Embryonic facial prominence (tissue), 1 donor: ENCODE data around the gene KRTAP4-8.
"Not testable (repeated sequence)": the region's sequence is repeated elsewhere in the genome, so short reads cannot be mapped to it uniquely, and the experiment has no call there.

Experiments
- DNase-seq: peaks from one replicate; pipeline ENCODE4 v3.0.0-alpha.2; 2016; ENCODE audit errors: extremely low spot score

The KRTAP4-8 gene

DNA sequence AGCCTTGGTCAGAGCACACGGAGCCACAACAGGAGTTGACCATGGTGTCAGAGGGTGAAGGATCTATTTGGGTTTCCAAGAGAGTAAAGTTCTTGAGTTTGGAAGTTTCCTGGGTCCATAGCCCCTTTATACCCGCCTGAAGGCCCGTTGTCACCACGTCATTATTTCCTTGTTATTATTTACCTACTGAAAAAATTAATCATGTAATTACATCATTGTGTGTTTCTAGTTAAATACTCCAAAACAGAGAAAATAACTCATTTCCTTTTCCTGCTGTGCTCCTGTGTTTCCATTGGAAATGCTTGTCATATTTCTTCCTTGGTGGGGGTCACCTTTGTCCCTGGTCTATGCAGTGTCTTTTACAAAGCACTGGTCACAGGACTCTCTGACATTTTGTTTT lies at the start of gene KRTAP4-8:
Gene KRTAP4-8, minus strand, starts transcription at position 101 of the 400 bp plus-strand sequence. Its CDS starts 58 bp downstream, at position 43.
- no peak for DNase-seq

DNA sequence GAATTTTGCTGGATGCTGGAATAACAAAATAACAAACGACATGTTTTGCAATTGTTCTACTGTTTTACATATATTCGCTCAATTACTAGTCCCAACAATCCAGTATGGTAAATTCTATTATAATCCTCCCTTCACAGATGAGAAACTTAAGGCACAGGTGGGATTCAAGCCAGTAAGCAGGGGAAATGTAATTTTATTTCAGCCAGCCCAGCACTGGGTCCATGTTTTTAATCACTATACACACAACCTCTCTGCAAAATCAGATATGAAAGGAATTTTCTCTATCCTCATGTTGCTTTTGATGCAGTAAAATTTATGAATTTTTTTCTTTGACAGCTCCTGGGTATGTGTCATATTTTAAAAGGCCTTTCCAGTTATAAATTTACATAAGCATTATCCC lies 47.3 kb upstream of the KRTAP4-8 start:
- no peak for DNase-seq

DNA sequence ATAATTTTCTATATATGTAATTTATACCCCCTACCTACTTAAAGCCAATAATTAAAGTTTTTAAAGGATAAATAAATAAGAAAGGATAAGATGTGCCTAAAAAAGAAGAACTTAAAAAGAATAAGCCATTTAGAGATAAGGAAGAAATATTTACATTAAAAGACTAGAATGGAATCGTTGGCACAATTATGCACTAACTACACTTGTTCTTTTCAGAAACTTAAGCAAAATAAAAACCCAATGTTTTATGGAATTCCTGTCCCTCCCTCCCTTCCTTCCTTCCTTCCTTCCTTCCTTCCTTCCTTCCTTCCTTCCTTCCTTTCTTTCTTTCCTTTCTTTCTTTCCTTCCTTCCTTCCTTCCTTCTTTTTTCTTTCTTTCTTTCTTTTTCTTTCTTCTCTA lies 46.9 kb upstream of the KRTAP4-8 start:
- DNase-seq, result no peak

DNA sequence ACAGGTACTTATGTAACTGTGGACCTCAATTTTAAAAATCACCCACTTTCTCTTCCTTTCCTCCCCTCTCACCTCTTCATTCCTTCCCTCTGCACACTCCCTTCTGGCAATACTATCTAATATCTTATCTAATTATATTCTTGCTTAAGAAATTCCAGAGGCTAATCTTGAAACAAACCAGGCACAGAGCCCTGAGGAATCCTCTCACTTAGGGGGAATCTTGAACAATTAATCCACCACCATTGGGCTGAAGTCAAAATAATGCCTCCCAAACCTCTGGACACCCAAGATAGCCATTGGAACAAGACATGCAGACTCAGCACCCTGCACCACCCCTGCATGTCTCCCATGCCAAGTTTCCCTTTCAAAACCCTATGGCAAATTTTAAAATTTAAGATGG lies 43.4 kb upstream of the KRTAP4-8 start:
- DNase-seq, result no peak

DNA sequence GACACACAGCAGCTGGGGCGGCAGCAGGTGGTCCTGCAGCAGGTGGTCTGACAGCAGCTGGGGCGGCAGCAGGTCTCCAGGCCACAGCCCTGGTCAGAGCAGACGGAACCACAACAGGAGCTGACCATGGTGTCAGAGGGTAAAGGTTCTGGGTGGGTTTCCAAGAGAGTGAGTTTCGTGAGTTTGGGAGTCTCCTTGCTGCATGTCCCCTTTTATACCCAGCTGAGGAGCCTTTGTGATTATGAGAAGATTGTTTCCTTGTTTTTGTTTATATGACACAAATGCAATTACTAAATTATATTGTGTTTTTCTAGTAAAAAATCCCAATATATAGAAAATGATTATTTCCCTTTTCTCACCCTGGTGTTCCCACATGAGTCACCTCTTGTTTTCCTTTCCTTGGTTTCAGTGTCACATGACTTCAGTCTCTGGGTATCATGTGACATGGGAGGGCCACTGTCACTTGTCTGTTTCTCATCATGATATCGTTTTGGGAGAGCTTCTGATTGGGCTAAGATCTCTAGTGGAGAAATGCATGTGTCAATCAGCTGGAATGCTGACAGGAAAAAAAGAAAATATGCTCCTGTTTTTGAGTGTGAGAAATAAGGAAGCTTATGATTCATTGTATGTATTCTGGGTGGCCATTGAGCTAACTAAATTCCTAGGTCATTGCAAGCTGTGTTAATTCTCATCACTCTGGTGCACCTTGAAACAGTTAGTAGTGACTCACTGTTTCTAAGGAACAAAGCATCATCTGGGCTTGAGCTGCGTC lies 42.6 kb upstream of the KRTAP4-8 start, which contains the start of gene KRTAP4-6:
Gene KRTAP4-6, minus strand, starts transcription at position 185 of the 772 bp plus-strand sequence. Its CDS starts 57 bp downstream, at position 128.
- no peak for DNase-seq

DNA sequence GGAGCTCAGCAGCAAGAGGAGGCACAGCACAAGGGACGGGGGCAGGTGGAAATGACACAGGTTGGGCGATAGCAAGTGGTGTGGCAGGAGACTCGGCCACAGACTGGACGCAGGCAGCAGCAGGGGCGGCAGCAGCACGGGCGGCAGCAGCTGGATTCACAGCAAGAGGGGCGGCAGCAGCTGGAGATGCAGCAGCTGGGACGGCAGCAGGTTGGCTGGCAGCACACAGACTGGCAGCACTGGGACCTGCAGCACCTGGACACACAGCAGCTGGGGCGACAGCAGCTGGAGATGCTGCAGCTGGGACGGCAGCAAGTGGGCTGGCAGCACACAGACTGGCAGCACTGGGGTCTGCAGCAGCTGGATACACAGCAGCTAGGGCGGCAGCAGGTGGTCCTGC lies 41.9 kb upstream of the KRTAP4-8 start:
- not testable (repeated sequence) for DNase-seq

DNA sequence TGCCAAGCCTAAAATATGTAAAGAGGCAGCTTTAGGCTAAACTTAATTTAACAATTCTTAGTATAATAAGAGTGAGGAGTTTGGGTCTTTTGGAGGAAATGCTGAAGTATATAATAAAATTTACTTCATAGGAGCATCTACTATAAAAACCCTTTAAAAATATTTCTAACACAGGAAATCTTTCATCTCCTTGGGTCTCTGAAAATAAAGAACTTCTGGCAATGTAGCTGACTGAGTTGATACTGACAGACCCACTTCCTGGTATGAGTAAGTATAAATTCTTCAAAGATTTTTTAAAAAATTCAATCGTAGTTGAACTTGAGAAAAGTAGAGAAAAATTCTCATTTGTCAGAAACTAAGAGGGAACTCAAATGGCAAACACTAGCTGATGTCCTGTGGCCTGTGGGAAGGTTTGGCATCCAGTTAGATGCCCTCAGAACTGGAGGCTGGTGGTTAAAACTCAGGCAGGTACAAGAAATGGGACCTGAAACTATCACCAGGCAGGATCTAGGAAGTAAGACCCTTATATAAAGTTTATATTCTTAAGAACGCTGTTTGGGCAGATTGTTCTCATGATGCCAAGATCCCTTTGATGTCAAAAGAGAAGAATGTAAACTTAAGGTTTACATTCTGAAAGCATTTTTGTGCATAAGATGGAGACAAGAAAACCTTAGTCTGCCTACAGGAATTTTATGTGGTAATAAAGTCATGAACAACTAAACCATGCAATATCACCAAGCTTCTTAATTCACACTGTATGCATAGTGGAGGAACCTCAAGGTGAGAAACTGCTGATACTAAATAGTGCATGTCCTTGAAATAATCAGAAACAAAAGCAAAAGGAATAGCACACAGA lies 36.2 kb upstream of the KRTAP4-8 start:
- DNase-seq, result no peak

DNA sequence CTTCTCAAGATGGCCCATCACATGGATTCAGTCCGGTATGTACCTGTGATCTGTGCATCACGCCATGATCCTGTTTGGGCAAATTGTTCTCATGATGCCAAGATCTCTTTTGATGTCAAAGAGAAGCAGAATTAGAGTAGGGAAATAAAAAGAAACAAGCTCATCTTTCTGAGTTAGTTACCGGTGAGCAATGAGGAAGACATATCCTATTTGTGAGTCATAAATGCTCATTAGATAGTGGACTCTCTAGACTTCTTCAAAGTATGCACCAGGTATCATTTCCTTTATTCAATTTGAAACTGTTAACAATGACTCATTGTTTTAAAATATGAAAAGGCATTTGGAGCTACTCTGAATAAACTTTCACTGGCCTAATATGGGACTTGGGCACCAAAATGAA lies 34.0 kb upstream of the KRTAP4-8 start:
- DNase-seq, result no peak

DNA sequence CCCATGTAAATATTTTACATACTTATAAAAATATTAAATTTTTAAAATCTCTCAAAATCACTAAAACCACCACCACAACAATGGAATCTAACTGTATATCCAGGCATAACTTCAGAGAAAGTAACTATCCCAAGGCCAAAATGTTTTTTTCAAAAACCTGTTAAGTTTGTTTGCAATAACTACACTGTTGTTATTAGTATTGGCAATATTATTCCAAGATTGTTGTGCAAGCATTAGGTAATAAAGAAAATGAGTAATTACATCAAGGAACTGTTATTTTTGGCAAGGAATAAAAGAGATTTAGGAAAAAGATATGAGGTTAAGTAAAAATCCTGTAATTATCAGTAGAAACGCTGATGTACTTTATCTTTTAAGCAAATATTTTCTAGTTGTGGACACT lies 29.4 kb upstream of the KRTAP4-8 start:
- DNase-seq, result no peak

DNA sequence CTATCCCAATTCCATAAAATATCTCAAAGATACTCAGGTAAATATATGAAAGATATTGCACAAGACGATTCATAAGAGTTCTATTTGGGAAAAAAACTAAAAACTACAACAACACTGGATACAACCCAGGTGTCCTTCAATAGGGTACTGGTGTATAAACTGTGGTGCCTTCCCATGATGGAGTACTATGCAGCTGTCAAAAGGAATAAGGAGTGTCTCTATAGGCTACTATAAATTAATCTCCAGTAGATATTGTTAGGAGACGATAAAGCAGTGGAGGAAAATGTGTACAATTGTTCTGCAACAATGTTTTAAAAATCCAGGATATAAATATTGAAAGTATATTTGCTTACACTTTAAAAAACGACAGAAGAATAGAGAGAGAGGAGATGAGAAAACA lies 28.5 kb upstream of the KRTAP4-8 start:
- no peak for DNase-seq

DNA sequence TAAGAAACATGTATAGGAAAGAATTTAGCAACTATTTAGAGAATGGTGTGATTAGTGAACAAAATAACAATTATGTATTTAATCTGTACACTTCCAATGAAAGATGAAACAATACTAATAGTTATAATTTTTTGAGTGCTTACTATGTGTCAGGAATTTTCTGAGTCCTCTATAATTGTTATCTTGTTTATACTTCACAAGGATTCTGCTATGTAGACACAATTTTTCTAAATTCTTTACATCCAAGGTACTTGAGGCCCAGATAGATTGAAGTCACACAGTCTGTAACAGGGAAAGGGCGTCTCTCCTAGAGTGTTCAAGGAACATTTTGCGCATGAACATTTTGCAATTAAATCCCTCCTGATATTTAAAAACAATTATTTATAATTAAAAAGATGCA lies 27.1 kb upstream of the KRTAP4-8 start:
- DNase-seq, result no peak

DNA sequence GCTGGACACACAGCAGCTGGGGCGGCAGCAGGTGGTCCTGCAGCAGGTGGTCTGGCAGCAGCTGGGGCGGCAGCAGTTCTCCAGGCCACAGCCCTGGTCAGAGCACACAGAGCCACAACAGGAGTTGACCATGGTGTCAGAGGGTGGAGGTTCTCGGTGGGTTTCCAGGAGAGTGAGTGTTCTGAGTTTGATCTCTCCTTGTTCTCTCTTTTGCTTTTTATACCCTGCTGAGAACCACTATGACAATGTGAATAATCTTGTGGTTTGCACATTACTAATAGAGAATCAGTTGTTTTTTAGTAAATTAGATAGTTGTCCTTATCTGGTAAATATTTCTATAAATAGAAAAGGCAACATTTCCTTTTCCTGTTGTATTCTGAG lies 26.0 kb upstream of the KRTAP4-8 start, which contains the start of gene KRTAP4-12:
Gene KRTAP4-12, minus strand, starts transcription at position 192 of the 381 bp plus-strand sequence. Its CDS starts 60 bp downstream, at position 132.
- not testable (repeated sequence) for DNase-seq

DNA sequence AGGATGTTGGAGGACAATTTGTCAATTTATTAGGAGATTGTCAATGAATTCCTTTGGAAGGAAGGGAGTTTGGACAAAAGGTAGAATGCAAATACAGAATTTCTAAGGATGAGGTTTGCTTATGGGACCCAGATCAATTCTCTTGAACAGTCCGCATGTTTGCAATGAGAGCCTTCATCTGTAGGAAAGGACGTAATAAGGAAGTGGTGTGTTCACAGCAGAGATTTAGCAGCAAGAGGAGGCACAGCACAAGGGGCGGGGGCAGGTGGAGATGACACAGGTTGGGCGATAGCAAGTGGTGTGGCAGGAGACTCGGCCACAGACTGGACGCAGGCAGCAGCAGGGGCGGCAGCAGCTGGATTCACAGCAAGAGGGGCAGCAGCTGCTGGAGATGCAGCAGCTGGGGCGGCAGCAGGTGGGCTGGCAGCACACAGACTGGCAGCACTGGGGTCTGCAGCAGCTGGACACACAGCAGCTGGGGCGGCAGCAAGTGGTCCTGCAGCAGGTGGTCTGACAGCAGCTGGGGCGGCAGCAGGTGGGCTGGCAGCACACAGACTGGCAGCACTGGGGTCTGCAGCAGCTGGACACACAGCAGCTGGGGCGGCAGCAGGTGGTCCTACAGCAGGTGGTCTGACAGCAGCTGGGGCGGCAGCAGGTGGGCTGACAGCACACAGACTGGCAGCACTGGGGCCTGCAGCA lies 25.5 kb upstream of the KRTAP4-8 start:
- DNase-seq, result not testable (repeated sequence)

DNA sequence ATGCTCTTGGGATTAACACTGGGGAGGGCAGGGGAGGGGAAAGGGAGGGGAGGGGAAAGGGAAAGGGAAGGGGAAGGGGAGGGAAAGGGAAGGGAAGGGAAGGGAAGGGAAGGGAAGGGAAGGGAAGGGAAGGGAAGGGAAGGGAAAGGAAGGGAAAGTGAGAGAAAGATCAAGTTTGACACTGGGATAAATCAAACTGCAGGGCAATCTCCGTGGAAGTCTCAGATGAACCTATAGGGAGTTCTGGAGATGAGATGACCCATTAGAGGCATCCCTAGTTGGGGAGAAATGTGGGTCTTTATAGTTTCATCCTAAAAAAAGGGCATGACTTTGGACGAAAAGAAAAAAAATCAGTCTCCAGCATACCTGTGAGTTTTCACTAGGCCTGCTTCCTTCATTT lies 23.8 kb upstream of the KRTAP4-8 start:
- no peak for DNase-seq

DNA sequence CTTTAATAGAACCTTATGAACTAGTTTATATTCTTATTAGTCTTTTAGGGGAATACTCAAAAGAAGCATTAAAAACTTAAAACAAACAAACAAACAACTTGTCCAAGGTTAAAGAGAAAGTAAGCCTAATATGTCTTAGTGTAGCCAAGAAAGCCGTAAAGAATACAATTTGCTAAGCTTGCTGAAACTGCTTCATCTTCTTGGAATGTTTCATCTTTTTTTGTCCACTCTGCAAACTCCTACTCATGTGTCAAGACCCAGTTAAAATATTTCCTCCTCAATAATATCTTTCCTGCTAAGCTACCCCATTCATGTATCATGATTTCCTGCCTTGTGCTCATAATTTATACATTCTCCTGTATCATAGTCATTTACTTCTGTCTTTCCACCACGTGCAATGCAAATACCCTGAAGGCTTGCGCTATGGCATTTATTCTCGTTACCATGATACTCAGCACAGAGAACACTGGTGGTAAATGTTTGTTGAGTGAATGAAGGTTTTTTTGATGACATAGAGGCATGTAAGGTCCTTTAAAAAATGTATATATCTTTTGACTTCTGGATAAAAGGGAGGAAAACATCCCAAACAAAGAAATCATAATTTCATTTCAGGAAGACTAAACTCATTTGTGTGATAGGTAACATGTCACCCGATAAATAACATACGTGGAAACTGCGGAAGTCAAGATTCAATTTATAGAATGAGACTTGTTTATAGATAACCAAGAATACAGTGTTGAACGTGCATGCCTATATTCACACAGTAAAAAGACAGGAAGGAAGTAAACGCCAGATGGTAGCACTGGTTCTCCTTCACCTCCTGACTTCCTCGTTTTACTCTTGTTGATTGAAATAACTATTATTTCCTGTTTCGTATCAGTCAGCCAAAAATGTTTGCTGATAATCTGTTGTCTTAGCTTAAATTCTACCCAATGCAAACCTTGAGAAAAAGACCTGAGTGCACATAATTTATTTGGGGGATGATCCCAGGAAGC lies 22.1 kb upstream of the KRTAP4-8 start:
- not testable (repeated sequence) for DNase-seq

DNA sequence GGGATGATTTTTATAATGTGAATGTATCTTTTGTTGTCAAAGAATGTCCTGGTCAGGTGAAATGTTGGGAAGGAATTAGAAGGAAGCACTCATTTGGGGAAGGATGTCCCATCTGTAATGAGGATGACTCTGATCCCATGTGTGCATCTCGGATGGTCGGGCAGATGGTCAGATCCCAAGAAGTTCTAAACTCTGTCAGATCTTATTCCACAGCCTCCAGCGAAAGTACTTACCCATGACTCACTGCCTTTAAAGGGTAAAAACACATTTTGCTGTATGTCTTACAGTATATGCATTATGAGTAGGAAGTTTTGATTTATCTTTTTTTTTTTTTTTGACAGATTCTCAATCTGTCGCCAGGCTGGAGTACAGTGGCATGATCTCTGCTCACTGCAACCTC lies 20.8 kb upstream of the KRTAP4-8 start:
- no peak for DNase-seq

DNA sequence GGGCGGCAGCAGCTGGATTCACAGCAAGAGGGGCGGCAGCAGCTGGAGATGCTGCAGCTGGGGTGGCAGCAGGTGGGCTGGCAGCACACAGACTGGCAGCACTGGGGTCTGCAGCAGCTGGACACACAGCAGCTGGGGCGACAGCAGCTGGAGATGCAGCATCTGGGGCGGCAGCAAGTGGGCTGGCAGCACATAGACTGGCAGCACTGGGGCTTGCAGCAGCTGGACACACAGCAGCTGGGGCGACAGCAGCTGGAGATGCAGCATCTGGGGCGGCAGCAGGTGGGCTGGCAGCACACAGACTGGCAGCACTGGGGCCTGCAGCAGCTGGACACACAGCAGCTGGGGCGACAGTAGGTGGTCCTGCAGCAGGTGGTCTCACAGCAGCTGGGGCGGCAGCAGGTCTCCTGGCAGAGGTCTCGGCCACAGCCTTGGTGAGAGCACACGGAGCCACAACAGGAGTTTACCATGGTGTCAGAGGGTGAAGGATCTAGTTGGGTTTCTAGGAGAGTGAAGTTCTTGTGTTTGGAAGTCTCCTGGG lies 20.0 kb upstream of the KRTAP4-8 start, which contains the start of gene KRTAP4-11:
Gene KRTAP4-11, minus strand, starts transcription at position 528 of the 541 bp plus-strand sequence. Its CDS starts 58 bp downstream, at position 470.
- DNase-seq, result not testable (repeated sequence)

DNA sequence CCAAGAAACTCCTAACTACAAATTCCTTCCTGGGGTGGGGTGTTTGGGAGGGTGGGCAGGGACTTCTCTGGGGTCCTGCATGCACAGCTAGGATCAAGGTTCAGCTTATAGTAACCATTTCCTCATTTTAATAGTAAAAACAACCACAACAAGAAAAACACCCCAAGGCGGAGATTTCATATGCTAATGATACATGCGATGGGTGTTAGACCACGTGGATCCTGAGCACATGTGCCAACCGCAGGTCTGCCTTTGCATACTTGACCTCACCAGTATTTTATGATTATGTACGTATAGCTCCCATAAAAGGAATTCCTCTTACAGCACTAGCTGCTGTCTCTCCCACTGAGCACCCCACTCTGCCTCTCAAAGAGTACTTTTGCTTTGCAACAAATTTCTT lies 18.4 kb upstream of the KRTAP4-8 start:
- no peak for DNase-seq

DNA sequence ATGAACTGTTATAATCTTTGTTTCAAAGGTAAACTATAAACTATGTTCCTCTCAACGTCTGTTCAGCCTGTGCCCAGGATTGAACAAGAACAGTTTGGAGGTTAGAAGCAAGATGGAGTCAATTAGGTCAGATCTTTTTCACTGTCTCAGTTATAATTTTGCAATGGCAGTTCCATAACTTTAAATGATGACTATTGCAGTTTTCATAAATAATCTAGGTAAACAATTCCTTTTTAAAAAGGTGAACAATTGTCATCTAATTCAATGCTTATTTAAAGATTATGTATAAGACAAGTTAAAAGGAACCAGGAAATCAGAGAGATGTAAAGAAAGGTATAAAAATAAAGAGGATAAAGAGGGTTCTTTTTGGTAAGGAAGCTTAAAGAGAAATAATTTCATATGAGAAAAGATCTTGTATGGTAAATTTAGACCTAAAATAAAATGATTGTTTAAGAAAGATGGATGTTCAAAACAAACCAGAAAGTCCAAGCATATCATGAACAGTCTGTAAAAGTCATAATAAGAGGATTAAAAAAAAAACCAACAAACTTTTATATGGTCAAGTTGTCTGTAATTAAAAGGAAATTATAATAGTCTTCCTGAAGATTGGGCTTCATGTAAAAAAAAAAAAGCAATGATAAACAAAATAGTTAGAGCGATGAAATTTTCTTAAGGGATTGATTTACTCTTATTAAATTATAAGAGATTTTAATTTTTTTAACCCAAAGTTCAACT lies 13.4 kb upstream of the KRTAP4-8 start:
- DNase-seq, result no peak
